ENCODE data around the gene LY86.

DNA sequence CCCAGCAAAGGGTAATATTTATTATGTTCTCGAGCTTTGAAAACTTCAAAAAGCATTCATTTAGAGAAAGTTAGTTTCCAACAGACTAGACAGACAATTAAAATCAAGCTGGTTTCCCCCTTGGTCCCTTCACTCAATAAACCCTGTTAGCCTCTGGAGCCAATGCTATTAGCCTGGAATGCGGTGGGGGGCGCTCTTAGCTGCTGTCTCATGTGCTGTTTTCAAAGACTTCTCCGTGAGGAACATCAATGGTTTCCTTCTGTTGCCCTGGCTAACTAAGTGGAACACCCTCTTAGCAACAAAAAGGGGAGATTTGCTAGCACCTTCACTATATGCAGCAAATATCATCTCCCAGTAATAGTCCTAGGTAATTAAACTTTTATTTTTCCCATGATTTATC is 86.4 kb downstream of the LY86 start:
- TF ChIP-seq NR1H2 (CRISPR knock-in tag; IDR thresholded peaks at IDR 0.05), result no peak
- peak; percentile 73 to 82 (median 78) for TF ChIP-seq CTCF (IDR thresholded peaks at IDR 0.05 in 2 of 3, conservative IDR thresholded peaks at IDR 0.05 in 1 of 3; ENCODE audit: insufficient read depth in 2 of 3, low read depth in 1 of 3, low read length in 3 of 3)
- TF ChIP-seq, protein P1, sequence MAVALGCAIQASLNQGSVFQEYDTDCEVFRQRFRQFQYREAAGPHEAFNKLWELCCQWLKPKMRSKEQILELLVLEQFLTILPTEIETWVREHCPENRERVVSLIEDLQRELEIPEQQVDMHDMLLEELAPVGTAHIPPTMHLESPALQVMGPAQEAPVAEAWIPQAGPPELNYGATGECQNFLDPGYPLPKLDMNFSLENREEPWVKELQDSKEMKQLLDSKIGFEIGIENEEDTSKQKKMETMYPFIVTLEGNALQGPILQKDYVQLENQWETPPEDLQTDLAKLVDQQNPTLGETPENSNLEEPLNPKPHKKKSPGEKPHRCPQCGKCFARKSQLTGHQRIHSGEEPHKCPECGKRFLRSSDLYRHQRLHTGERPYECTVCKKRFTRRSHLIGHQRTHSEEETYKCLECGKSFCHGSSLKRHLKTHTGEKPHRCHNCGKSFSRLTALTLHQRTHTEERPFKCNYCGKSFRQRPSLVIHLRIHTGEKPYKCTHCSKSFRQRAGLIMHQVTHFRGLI (CRISPR knock-in tag; IDR thresholded peaks at IDR 0.05), result no peak
- no peak for TF ChIP-seq ZSCAN32 (CRISPR knock-in tag; IDR thresholded peaks at IDR 0.05)
- TF ChIP-seq ZNF146 (CRISPR knock-in tag; IDR thresholded peaks at IDR 0.05; ENCODE audit: unreplicated experiment), result no peak
- TF ChIP-seq CAMTA2 (CRISPR knock-in tag; conservative IDR thresholded peaks at IDR 0.05), result no peak
- TF ChIP-seq, protein P2, sequence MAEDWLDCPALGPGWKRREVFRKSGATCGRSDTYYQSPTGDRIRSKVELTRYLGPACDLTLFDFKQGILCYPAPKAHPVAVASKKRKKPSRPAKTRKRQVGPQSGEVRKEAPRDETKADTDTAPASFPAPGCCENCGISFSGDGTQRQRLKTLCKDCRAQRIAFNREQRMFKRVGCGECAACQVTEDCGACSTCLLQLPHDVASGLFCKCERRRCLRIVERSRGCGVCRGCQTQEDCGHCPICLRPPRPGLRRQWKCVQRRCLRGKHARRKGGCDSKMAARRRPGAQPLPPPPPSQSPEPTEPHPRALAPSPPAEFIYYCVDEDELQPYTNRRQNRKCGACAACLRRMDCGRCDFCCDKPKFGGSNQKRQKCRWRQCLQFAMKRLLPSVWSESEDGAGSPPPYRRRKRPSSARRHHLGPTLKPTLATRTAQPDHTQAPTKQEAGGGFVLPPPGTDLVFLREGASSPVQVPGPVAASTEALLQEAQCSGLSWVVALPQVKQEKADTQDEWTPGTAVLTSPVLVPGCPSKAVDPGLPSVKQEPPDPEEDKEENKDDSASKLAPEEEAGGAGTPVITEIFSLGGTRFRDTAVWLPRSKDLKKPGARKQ (CRISPR knock-in tag; IDR thresholded peaks at IDR 0.05), result no peak
- TF ChIP-seq JUN (IDR thresholded peaks at IDR 0.05; ENCODE audit: borderline replicate concordance, low read depth, low read length), result no peak
- no peak for TF ChIP-seq JUN (CRISPR knock-in tag; IDR thresholded peaks at IDR 0.05; ENCODE audit: borderline replicate concordance)
- TF ChIP-seq, protein P3, sequence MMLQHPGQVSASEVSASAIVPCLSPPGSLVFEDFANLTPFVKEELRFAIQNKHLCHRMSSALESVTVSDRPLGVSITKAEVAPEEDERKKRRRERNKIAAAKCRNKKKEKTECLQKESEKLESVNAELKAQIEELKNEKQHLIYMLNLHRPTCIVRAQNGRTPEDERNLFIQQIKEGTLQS (IDR thresholded peaks at IDR 0.05), result no peak
- TF ChIP-seq, protein P3 (CRISPR knock-in tag; conservative IDR thresholded peaks at IDR 0.05), result no peak
- TF ChIP-seq ZBTB11 (CRISPR knock-in tag; IDR thresholded peaks at IDR 0.05), result no peak
- TF ChIP-seq TAF1 (IDR thresholded peaks at IDR 0.05; ENCODE audit: control insufficient read depth, extremely low read depth, insufficient read depth, low read length, severe bottlenecking), result no peak
- TF ChIP-seq POLR2A (conservative IDR thresholded peaks at IDR 0.05), result no peak
- TF ChIP-seq, protein P4, sequence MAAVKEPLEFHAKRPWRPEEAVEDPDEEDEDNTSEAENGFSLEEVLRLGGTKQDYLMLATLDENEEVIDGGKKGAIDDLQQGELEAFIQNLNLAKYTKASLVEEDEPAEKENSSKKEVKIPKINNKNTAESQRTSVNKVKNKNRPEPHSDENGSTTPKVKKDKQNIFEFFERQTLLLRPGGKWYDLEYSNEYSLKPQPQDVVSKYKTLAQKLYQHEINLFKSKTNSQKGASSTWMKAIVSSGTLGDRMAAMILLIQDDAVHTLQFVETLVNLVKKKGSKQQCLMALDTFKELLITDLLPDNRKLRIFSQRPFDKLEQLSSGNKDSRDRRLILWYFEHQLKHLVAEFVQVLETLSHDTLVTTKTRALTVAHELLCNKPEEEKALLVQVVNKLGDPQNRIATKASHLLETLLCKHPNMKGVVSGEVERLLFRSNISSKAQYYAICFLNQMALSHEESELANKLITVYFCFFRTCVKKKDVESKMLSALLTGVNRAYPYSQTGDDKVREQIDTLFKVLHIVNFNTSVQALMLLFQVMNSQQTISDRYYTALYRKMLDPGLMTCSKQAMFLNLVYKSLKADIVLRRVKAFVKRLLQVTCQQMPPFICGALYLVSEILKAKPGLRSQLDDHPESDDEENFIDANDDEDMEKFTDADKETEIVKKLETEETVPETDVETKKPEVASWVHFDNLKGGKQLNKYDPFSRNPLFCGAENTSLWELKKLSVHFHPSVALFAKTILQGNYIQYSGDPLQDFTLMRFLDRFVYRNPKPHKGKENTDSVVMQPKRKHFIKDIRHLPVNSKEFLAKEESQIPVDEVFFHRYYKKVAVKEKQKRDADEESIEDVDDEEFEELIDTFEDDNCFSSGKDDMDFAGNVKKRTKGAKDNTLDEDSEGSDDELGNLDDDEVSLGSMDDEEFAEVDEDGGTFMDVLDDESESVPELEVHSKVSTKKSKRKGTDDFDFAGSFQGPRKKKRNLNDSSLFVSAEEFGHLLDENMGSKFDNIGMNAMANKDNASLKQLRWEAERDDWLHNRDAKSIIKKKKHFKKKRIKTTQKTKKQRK (IDR thresholded peaks at IDR 0.05; ENCODE audit: borderline replicate concordance, low read depth, low read length), result no peak
- TF ChIP-seq CEBPB (tag; IDR thresholded peaks at IDR 0.05), result no peak
